Choroid plexus epithelial cell (primary cell): ENCODE results near the gene PHACTR1.

Experiments used
- DNase-seq: peaks from one replicate; pipeline ENCODE4 v3.0.0-alpha.2; 2010; ENCODE audit warnings: low read depth
- H3K4me3 ChIP-seq: 2 replicates; pipeline ENCODE4 v1.5.1; 2011; ENCODE audit warnings: low read depth, mild to moderate bottlenecking, control low read depth, low read length, moderate library complexity
- CTCF ChIP-seq: conservative IDR thresholded peaks from 2 replicates; pipeline ENCODE4 v1.5.1; 2011; ENCODE audit warnings: low read depth, mild to moderate bottlenecking, control low read depth, inconsistent platforms, low read length, moderate library complexity

The PHACTR1 gene

GRCh38 chr6:12772416-12772815, 55.8 kb downstream of the PHACTR1 start:
- TF ChIP-seq CTCF = no peak
- no peak for DNase-seq
- no peak overlapping the region for H3K4me3 ChIP-seq

- DNase-seq = no peak
- no peak overlapping the region for H3K4me3 ChIP-seq
- no peak for TF ChIP-seq CTCF
Measured at GRCh38 chr6:12776291-12776690, 59.7 kb downstream of the PHACTR1 start.

GRCh38 chr6:12779772-12780171, 63.2 kb downstream of the PHACTR1 start:
- TF ChIP-seq CTCF = no peak
- DNase-seq = no peak

GRCh38 chr6:12782136-12782535, 65.6 kb downstream of the PHACTR1 start:
- H3K4me3 ChIP-seq = no peak overlapping the region
- DNase-seq = no peak
- TF ChIP-seq CTCF = no peak

More at GRCh38 chr6:12779772-12780171, 63.2 kb downstream of the PHACTR1 start:
- H3K4me3 ChIP-seq = no peak overlapping the region

GRCh38 chr6:12785301-12785700, 68.7 kb downstream of the PHACTR1 start:
- no peak for TF ChIP-seq CTCF
- no peak for DNase-seq
- H3K4me3 ChIP-seq = no peak overlapping the region

GRCh38 chr6:12785921-12786320, 69.4 kb downstream of the PHACTR1 start:
- no peak for DNase-seq
- TF ChIP-seq CTCF = no peak
- no peak overlapping the region for H3K4me3 ChIP-seq

- H3K4me3 ChIP-seq = no peak overlapping the region
- no peak for DNase-seq
- TF ChIP-seq CTCF = no peak
Measured at GRCh38 chr6:12791371-12791770, 74.8 kb downstream of the PHACTR1 start.
